HG03521 (cell line): ENCODE data around the gene ARHGEF3.

Source experiments
- ATAC-seq: cut with Tn5 transposase; IDR thresholded peaks from one replicate; pipeline ENCODE4 v1.9.1; 2021; ENCODE audit warnings: mild to moderate bottlenecking, moderate library complexity; ENCODE audit not compliant: unreplicated experiment

ARHGEF3 gene, protein sequence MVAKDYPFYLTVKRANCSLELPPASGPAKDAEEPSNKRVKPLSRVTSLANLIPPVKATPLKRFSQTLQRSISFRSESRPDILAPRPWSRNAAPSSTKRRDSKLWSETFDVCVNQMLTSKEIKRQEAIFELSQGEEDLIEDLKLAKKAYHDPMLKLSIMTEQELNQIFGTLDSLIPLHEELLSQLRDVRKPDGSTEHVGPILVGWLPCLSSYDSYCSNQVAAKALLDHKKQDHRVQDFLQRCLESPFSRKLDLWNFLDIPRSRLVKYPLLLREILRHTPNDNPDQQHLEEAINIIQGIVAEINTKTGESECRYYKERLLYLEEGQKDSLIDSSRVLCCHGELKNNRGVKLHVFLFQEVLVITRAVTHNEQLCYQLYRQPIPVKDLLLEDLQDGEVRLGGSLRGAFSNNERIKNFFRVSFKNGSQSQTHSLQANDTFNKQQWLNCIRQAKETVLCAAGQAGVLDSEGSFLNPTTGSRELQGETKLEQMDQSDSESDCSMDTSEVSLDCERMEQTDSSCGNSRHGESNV

DNA sequence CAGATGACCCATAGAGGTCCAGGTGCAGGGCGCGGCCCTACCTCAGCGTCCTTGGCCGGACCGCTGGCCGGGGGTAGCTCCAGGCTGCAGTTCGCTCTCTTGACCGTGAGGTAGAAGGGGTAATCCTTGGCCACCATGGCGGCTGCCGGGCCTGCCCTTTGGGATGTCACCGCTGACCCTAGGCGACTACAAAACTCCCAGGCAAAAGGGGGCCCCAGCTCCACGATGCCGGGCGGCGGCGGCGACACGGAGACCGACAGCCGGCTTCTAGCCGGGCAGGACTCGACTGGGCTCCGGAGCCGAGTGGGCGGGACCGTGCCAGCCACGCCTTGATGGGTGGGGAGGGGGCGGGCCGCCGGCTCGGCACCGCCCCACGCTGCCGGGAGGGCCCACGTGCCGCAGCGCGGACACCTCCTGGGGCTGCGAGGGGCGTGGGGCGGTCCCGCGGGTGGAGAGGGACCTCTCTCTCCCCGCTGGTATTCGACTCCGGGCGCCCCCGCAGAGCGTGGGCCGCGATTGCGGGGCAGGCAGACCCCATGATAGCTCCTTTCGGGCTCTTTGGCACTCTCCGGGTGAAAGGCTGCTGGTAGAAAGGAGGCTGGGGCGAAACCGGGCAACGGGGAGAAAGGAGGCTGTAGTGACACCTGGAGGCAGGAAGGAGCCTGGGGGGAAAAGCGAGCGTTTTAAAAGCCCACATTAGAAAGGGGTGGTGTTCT lies at the start of gene ARHGEF3:
Gene ARHGEF3, minus strand, starts transcription at position 288 of the 716 bp plus-strand sequence. Its CDS starts 151 bp downstream, at position 137.
- peak; percentile 75 for ATAC-seq

DNA sequence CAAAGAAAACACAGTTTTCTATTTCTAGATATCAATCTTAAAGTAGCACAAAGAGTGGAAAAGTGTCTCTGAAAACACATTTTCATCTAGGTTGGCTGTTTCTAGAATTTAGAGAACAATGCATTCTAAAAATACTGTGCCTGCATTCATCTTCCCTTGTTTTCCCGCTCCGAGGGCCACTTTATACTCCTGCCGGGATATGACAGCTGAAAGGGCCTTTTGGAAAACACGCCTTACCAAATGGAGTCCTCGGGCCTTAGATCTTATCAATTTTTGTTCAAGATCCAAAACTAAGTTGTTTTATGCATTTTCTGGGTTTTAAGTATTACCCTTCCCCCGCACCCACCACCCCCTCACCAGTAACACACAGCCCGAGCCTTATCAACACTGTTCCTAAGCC lies 47.9 kb upstream of the ARHGEF3 start:
- ATAC-seq, result no peak

DNA sequence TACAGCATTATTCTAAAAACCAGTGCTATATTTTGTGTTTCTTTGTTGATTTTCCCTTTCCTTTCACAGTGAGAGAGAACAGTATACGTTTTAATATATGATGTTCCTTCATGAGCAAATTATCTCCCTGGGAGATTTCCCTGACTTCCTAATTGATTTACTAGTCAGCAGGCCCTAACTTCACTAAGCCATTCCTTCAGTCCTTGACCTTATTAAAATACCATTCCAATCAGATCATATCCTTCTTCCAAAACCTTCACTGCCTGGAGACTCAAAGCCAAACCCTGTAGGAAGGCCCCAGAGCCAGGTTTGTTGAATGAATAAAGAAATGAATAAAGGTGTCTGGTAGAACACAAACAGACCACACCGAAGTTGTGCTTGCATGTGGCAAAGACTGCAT lies 43.8 kb upstream of the ARHGEF3 start:
- no peak for ATAC-seq

GRCh38 chr3:56844536-56844935 lies 42.8 kb upstream of the ARHGEF3 start:
- ATAC-seq, result no peak

- no peak for ATAC-seq
Observed at GRCh38 chr3:56839784-56840715, 38.3 kb upstream of the ARHGEF3 start.

DNA sequence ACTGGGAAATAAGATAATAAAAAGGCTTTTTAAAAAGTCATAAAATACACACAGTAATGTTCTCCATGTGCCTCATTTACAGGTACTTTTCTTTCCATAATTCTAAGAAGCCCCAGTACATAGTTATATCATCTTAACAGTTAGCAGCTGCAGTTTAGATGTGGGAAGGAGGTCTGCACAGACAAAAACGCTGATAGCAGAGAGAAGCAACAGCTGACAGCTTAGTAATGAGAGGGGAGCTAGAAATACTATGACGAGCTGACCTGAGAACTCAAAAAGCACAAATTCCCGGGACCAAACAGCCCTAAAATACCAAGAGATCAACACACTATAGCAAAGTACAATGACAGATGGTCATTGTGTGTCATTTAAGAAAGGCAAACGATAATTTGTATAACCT lies 36.7 kb upstream of the ARHGEF3 start:
- no peak for ATAC-seq

DNA sequence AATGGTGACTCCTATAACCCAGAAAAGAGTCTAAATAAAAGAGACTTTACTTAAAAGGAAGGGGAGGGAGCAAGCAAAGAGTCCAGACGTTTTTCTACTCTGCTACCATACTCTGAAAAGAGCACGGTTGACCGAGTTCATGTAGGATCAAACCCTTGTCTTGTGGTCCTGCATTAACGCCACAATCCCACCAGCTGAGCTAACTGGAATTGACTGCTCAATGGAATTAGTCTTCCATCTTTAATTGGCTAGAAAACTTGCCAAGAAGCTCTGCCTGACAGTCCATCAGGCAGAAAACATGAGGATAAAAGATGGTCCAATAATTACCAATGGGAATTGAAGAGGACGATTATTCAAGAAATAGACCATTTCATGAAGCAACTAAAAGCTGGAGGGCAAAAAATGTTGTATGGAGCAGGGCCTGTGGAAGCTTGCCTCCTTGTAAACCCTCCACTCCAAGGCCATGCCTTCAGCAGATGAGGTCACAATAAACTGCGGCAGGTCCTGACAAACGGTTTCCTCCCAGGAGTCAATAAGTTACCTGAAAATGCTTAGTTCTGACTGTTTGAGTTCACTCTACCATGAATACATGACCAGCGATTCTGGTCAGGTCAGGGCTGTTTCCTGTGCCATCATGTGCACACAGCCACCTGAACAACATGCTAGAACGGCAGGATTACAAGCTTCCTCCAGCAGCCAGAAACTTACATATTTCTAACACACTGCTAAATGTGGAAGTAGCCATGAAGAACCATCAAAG lies 35.6 kb upstream of the ARHGEF3 start:
- peak; percentile 58 for ATAC-seq

- ATAC-seq, result no peak
Observed at GRCh38 chr3:56836276-56837163, 34.8 kb upstream of the ARHGEF3 start.

GRCh38 chr3:56835650-56836227 lies 34.0 kb upstream of the ARHGEF3 start:
- no peak for ATAC-seq

- ATAC-seq, result no peak
Observed at GRCh38 chr3:56833536-56833935, 31.8 kb upstream of the ARHGEF3 start.

GRCh38 chr3:56833022-56833421 lies 31.3 kb upstream of the ARHGEF3 start:
- ATAC-seq, result no peak

DNA sequence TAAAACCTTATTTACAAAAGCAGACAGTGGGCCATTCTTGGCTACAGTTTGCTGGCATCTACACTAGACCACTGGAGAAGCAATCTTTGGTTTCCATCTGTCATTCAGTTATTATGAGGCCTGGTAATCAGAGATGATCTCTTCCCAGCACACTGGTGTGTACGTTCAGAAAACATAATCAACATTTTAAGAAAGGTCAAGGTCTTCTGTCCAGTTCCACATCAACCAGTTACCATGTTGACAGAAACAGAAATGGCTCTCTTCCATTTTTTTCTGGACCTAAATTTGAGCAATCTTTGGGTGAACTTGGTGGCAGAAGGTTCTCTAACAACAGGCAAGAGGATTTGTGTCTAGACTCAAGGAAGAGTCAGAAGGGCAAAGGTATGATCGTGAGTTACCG lies 29.8 kb upstream of the ARHGEF3 start:
- no peak for ATAC-seq

DNA sequence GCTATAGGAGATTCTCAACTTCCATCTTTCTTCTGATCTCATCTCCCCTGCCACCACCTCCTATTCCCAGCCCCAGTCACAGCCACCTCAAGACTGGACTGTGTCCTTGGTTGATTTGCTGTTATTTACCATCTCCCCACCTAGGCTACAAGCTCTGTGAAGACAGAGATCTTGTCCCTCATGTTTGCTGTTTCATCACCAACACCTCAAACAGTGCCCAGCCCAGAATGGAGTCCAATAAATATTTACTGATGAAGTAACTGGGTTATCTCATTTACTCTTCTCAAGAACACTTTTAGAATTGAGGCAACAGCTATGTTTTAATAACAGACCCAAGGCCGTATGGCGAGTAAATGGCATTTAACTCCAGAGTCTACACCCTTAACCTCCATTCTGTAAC lies 29.1 kb upstream of the ARHGEF3 start:
- ATAC-seq, result no peak

- ATAC-seq, result no peak
Observed at GRCh38 chr3:56829533-56829932, 27.8 kb upstream of the ARHGEF3 start.

- ATAC-seq, result no peak
Observed at GRCh38 chr3:56826831-56827722, 25.3 kb upstream of the ARHGEF3 start.

DNA sequence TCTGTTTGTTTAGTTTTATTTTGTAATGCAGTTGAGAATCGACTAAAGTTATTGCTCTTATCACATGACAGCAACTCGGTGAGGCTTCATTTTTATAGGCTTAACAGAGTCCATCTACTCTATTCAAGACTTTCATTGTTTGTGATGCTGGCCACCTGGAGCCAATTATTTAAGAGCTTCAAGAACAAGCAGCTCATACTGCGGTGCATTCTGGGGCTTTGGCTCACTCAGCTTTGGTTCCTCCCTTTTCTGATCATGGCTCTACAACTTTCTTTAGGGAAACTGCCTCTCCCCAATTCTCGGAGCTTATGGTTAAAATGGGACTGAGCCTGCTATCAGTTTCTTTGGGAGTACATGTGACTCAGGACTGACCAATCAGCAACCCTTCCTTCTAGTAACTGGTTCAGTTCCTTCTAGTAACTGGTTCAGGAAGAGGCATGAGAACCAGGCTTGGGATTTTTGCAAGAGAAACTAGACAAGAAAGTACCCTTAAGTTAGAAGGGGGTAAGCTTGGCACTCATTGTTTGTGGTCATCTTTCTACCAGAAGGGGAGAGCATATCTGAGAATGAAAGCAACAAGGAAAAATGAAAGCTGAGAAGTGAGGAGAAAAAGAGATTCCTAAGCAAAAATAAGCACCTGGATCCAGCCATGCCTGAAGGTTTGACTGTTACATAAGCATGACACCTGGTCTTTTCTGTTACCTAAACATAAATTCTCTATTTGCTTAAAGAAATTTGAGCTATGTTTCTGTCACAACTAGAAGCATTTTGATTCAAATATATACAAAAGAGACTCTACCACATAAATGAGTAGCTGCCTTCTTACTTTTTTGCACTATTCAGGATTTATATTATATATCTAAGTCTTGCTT lies 24.1 kb upstream of the ARHGEF3 start:
- no peak for ATAC-seq
